Measurements from ENCODE around the gene ANXA8.

- TF ChIP-seq EZH2 (IDR thresholded peaks at IDR 0.05; ENCODE audit: insufficient read depth, low read length), result no peak
- TF ChIP-seq, protein P1, sequence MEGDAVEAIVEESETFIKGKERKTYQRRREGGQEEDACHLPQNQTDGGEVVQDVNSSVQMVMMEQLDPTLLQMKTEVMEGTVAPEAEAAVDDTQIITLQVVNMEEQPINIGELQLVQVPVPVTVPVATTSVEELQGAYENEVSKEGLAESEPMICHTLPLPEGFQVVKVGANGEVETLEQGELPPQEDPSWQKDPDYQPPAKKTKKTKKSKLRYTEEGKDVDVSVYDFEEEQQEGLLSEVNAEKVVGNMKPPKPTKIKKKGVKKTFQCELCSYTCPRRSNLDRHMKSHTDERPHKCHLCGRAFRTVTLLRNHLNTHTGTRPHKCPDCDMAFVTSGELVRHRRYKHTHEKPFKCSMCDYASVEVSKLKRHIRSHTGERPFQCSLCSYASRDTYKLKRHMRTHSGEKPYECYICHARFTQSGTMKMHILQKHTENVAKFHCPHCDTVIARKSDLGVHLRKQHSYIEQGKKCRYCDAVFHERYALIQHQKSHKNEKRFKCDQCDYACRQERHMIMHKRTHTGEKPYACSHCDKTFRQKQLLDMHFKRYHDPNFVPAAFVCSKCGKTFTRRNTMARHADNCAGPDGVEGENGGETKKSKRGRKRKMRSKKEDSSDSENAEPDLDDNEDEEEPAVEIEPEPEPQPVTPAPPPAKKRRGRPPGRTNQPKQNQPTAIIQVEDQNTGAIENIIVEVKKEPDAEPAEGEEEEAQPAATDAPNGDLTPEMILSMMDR (IDR thresholded peaks at IDR 0.05; ENCODE audit: insufficient read depth, low read depth, low read length), result no peak
Observed at GRCh38 chr10:47441938-47442337, 42.0 kb downstream of the ANXA8 start.
